ENCODE data around the gene DAPK2. TPM values are rescaled to one million over a fixed set of nuclear protein-coding genes. Genes with fewer than 3 reads are reported as not detected.

The DAPK2 gene
- total RNA-seq, 4 donors from 2014 or later, result 47.4 to 105 (median 78.7) TPM

- no peak overlapping the region for H3K4me3 ChIP-seq (replicated peaks in 1 of 3)
- intact Hi-C loops (cut with DNase I), result no loop called here
- peaks cover 54 to 70% of the 10 kb centered on the region in 2 donors for H3K4me1 ChIP-seq
- no peak for DNase-seq
- no peaks in the 10 kb centered on the region for H3K9me3 ChIP-seq
- no peaks in the 10 kb centered on the region for H3K27me3 ChIP-seq
- no peaks in the 10 kb centered on the region for H3K36me3 ChIP-seq
- peak overlapping the region; percentile 89 to 96 (median 91) for H3K27ac ChIP-seq
- 87 to 100% methylated on average over 3 of the region's 3 CpGs for WGBS, 2 donors
- TF ChIP-seq CTCF (IDR thresholded peaks at IDR 0.05) (no peak), POLR2A (IDR thresholded peaks at IDR 0.05) (no peak)
These were observed 59.4 kb downstream of the DAPK2 start for GRCh38 chr15:63986751-63987341.

DNA sequence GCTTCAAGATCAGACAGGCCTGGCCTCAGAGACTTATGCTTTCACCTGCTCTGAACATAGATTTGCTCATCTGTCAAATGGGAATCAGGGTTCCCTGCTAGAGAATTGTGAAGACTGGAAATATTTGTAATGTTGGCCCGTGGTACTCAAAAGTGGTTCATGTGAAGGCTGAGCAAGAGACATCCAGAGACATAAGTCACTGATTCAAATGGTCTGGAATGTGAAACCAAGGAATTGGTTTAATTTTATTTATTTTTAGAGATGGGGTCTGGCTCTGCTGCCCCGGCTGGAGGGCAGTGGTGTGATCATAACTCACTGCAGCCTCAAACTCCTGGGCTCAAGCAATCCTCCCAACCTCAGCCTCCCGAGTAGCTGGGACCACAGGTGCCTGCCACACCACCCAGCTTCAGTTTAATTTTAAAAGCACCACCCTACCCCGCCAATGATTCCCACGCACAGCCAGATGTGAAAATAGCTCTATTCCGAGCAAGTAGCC, 60.1 kb downstream of the DAPK2 start:
- TF ChIP-seq CTCF (IDR thresholded peaks at IDR 0.05), result no peak
- TF ChIP-seq POLR2A (IDR thresholded peaks at IDR 0.05), result no peak
- H3K27me3 ChIP-seq, result no peaks in the 10 kb centered on the region
- 93 to 95% methylated on average over 6 of the region's 6 CpGs for WGBS, 2 donors
- intact Hi-C loops (cut with DNase I), result no loop called here
- H3K9me3 ChIP-seq, result no peaks in the 10 kb centered on the region
- H3K27ac ChIP-seq, result peak overlapping the region; percentile 89 to 96 (median 91)
- H3K4me3 ChIP-seq (replicated peaks in 1 of 3), result no peak overlapping the region
- no peak for DNase-seq
- no peaks in the 10 kb centered on the region for H3K36me3 ChIP-seq
- peaks cover 50 to 63% of the 10 kb centered on the region in 2 donors for H3K4me1 ChIP-seq

DNA sequence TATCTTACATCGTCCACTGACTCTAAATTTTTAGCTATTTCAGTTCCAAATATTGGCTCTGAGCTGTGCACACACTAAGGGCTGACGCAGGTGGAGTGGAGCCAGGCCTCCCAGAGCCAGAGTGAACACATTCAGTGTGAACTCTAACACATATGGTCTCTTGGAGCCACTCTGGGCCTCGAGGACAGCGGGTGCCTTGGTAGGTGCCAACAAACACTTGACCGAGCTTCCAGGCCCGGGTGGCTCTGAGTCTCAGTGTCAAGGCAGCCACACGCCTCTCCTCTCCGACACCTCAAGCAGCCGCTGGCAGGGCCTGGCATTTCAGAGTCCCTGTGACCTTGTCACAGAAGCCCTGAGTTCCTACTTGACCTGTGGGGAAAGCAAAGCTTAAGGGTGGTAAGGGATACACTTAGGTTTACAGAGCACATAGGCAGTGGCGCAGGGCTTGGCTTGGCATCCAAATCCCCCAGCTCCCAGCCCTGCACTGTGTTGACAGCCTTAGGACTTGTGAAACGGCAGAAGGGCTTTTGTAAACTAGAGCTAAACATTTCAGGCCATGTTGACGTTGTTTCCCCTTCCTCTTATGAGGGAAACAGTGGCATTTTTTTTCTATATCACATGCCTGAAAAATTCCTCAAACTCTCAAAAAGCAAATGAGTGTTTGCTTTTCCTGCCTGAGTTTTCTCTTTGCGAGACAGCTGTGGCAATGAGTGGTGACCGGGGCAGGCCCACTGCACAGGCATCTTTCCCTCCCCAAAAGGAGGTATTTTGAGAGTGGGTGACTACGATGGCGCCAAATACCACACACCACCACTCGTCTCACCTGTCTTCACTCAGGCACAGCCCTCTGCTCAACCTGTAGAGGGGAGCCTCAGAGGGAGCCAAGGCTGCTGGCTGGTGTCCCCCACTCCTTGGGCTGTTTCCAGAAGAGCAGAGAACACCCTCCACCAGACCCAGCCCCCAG, 60.8 kb downstream of the DAPK2 start:
- peak; percentile 92 for DNase-seq
- intact Hi-C loops (cut with DNase I), result no loop called here
- Histone ChIP-seq H3K9me3 (no peaks in the 10 kb centered on the region), H3K27me3 (no peaks in the 10 kb centered on the region), H3K36me3 (no peaks in the 10 kb centered on the region), H3K27ac (peak overlapping the region; percentile 89 to 96 (median 91)), H3K4me1 (peaks cover 50 to 56% of the 10 kb centered on the region in 2 donors), H3K4me3 (replicated peaks in 1 of 3) (no peak overlapping the region)
- 30 to 39% methylated on average over 15 to 17 of the region's 17 CpGs for WGBS, 2 donors
- peak in 1 of 2 donors; percentile 45 for TF ChIP-seq POLR2A (IDR thresholded peaks at IDR 0.05)
- peak in 1 of 6 experiments; percentile 4 for TF ChIP-seq CTCF (IDR thresholded peaks at IDR 0.05)

GRCh38 chr15:63984331-63984730, 62.0 kb downstream of the DAPK2 start:
- no peak for DNase-seq
- Histone ChIP-seq H3K4me1 (peaks cover 50 to 55% of the 10 kb centered on the region in 2 donors), H3K27ac (peak overlapping the region; percentile 89 to 96 (median 91)), H3K36me3 (no peaks in the 10 kb centered on the region), H3K27me3 (no peaks in the 10 kb centered on the region), H3K4me3 (replicated peaks in 1 of 3) (no peak overlapping the region), H3K9me3 (no peaks in the 10 kb centered on the region)
- intact Hi-C loops (cut with DNase I), result no loop called here
- TF ChIP-seq CTCF (IDR thresholded peaks at IDR 0.05) (no peak), POLR2A (IDR thresholded peaks at IDR 0.05) (no peak)
- WGBS, 2 donors, result 87 to 92% methylated on average over 3 of the region's 3 CpGs
